ENCODE data around the gene ENTHD1.

Gene ENTHD1

GRCh38 chr22:39728236-39728860 is 165.2 kb downstream of the ENTHD1 start:
- no peak for DNase-seq

- DNase-seq: no peak
These were observed 166.0 kb downstream of the ENTHD1 start for GRCh38 chr22:39727541-39727940.

GRCh38 chr22:39725351-39726035 is 168.1 kb downstream of the ENTHD1 start:
- DNase-seq: no peak

- no peak for DNase-seq
These were observed 168.7 kb downstream of the ENTHD1 start for GRCh38 chr22:39724857-39725256.

GRCh38 chr22:39724390-39724789 is 169.2 kb downstream of the ENTHD1 start:
- no peak for DNase-seq

- no peak for DNase-seq
These were observed 169.6 kb downstream of the ENTHD1 start for GRCh38 chr22:39723899-39724351.

- DNase-seq: no peak
These were observed 170.1 kb downstream of the ENTHD1 start for GRCh38 chr22:39723463-39723862.

- DNase-seq: no peak
These were observed 171.1 kb downstream of the ENTHD1 start for GRCh38 chr22:39722501-39722900.

- no peak for DNase-seq
These were observed 171.6 kb downstream of the ENTHD1 start for GRCh38 chr22:39722032-39722325.

GRCh38 chr22:39721206-39722031 is 172.1 kb downstream of the ENTHD1 start:
- DNase-seq: no peak

- DNase-seq: no peak
These were observed 173.8 kb downstream of the ENTHD1 start for GRCh38 chr22:39719559-39720450.

- no peak for DNase-seq
These were observed 174.6 kb downstream of the ENTHD1 start for GRCh38 chr22:39718921-39719475.

- no peak for DNase-seq
These were observed 175.4 kb downstream of the ENTHD1 start for GRCh38 chr22:39718206-39718605.

GRCh38 chr22:39717099-39717498 is 176.5 kb downstream of the ENTHD1 start:
- no peak for DNase-seq

- no peak for DNase-seq
These were observed 177.0 kb downstream of the ENTHD1 start for GRCh38 chr22:39716534-39716933.

- no peak for DNase-seq
These were observed 177.6 kb downstream of the ENTHD1 start for GRCh38 chr22:39715778-39716495.

- no peak for DNase-seq
These were observed 179.2 kb downstream of the ENTHD1 start for GRCh38 chr22:39714321-39714720.

- no peak for DNase-seq
These were observed 179.7 kb downstream of the ENTHD1 start for GRCh38 chr22:39713799-39714290.

- DNase-seq: no peak
These were observed 180.6 kb downstream of the ENTHD1 start for GRCh38 chr22:39712751-39713525.

GRCh38 chr22:39712081-39712480 is 181.5 kb downstream of the ENTHD1 start:
- no peak for DNase-seq

Measured in activated gamma-delta T cell treated with Interleukin-2 at 50 U/mL for 16 hours (primary cell).